Lower leg skin (tissue), 4 donors: ENCODE measurements around the gene TMEM127. TPM values are rescaled to one million over a fixed set of nuclear protein-coding genes. Genes with fewer than 3 reads are reported as not detected.

ENCODE experiments used
- DNase-seq, 2 donors: peaks; one replicate each; pipeline ENCODE4 v3.0.0-alpha.2; 2019; ENCODE audit warnings: low spot score in 2 of 2
- H3K4me3 ChIP-seq: fragments of 200-600 bp; sonication (generic); 2 replicates; pipeline ENCODE4 v1.5.1; 2017; ENCODE audit warnings: mild to moderate bottlenecking, low read depth; ENCODE audit not compliant: poor library complexity, severe bottlenecking
- CTCF ChIP-seq, 3 donors: fragments of 450-650 bp; IDR thresholded peaks; one replicate each; pipeline ENCODE4 v1.5.1; 2016; ENCODE audit warnings: antibody characterized with exemption in 3 of 3, mild to moderate bottlenecking in 3 of 3, moderate library complexity in 2 of 3
- POLR2A ChIP-seq, 2 donors: fragments of 450-650 bp; IDR thresholded peaks; one replicate each; pipeline ENCODE4 v1.6.1; 2016 to 2017; ENCODE audit warnings: antibody characterized with exemption in 2 of 2, mild to moderate bottlenecking in 1 of 2, moderate library complexity in 1 of 2
- WGBS, 2 donors: methylation state at CpG; one replicate each; pipeline ENCODE4 v1.1.5; 2018; 5-methylcytosine and 5-hydroxymethylcytosine counted together
- intact Hi-C: fragments of 100-400 bp; cut with DNase I; formaldehyde crosslinking; loops from one replicate; pipeline ENCODE4 v1.15.0; 2023; ENCODE audit warnings: low total_unique reads
- total RNA-seq, 4 donors: library from RNA; depleted of rRNA; stranded (reverse); fragments of >200 nt; gene quantifications; one replicate each; pipeline ENCODE4 v1.1.0, GENCODE V29; 2016

TMEM127 gene
- total RNA-seq, 4 donors from 2014 or later, result 49.5 to 76.2 (median 60.4) TPM

DNA sequence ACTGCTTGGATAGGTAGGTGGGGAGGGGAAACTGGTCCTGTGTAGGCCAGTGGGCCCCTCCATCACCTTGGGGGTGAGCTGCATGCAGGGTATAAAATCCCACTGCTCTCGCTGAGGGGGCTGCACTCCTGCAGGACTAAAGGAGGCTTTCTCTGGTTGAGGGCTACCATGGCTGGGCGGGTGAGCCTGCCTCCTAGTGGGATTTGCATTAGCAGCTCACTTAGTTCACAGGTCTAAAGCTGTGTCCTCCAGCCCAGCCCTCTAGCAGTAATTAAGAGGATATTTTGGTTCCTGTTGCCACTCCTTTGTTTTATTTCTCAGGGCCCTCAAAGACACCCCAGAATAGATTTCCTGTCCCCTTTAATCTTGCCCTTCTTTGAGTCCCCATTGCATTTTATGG, 24.6 kb downstream of the TMEM127 start:
- no peak for TF ChIP-seq CTCF (IDR thresholded peaks at IDR 0.05)
- no peak for TF ChIP-seq POLR2A (IDR thresholded peaks at IDR 0.05)
- no peak overlapping the region for H3K4me3 ChIP-seq
- 62 to 77% methylated on average over 2 of the region's 2 CpGs for WGBS, 2 donors
- intact Hi-C loops, result loop anchor here (5.0 kb wide), 1 partner anchor 1426 kb away; the partner anchor contains the start of gene C2orf92
- DNase-seq, result no peak

- no peak for TF ChIP-seq CTCF (IDR thresholded peaks at IDR 0.05)
- no peak for TF ChIP-seq POLR2A (IDR thresholded peaks at IDR 0.05)
- H3K4me3 ChIP-seq, result no peak overlapping the region
- intact Hi-C loops, result loop anchor here (5.0 kb wide), 1 partner anchor 1427 kb away; the partner anchor contains the start of gene C2orf92
- WGBS, 2 donors, result 82 to 86% methylated on average over 8 to 9 of the region's 9 CpGs
- DNase-seq, result no peak
Measured at GRCh38 chr2:96240341-96241038, 25.3 kb downstream of the TMEM127 start.

DNA sequence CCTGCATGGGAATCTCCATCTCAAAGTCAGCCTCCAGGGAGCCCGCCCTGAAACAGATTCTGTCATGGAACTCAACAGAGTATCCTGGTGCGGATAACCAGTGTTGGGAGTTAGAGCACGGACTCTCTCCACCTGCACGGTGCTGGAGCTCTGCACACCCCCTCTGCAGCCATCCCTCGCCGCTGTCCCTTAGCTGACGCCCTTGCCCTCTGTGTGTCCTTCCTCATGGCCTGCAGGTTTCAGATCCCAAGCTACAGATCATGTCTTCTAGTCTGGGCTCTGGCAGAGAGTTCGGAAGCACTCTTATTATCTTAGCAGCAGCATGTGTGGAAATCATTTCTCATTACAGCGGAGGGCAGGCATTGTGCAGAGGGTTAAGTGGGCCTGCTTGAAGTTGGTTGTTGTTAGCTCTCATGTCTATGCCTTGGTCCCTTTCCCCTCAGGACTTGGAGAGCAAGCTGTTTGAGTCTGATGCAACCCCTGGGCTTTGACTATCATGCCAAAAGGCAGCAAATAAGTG, 26.0 kb downstream of the TMEM127 start:
- WGBS, 2 donors, result 89 to 95% methylated on average over 9 of the region's 9 CpGs
- no peak overlapping the region for H3K4me3 ChIP-seq
- intact Hi-C loops, result loop anchor here (5.0 kb wide), 1 partner anchor 1427 kb away; the partner anchor contains the start of gene C2orf92
- DNase-seq, result no peak
- no peak for TF ChIP-seq CTCF (IDR thresholded peaks at IDR 0.05)

DNA sequence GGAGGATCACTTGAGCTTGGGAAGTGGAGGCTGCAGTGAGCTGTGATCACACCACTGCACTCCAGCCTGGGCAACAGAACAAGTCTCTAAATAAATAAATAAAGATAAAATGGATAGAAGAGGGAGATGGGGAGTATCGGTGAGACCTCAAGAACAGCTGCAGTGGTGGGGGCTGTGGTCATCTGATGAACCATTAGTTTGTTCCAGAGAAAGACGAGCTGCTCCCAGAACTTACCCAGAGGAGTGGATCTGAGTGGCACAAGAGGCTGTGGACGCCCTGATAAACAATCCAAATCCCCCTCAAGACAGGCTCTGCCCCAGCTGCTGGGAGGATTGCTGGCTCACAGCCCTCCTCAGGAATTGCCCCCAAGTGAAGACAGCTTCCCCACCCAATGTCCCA, 26.7 kb downstream of the TMEM127 start:
- no peak for DNase-seq
- TF ChIP-seq POLR2A (IDR thresholded peaks at IDR 0.05), result no peak
- TF ChIP-seq CTCF (IDR thresholded peaks at IDR 0.05), result no peak
- H3K4me3 ChIP-seq, result no peak overlapping the region
- WGBS, 2 donors, result 85 to 91% methylated on average over 3 of the region's 3 CpGs
- intact Hi-C loops, result no loop called here

- intact Hi-C loops, result no loop called here
- TF ChIP-seq CTCF (IDR thresholded peaks at IDR 0.05) (no peak), POLR2A (IDR thresholded peaks at IDR 0.05) (no peak)
- no peak for DNase-seq
Measured at GRCh38 chr2:96238266-96238665, 27.5 kb downstream of the TMEM127 start.

More at GRCh38 chr2:96238266-96238665, 27.5 kb downstream of the TMEM127 start:
- 89 to 100% methylated on average over 3 of the region's 3 CpGs for WGBS, 2 donors
- H3K4me3 ChIP-seq, result no peak overlapping the region
